Measurements from ENCODE around the gene PAGE2. TPM values are rescaled to one million over a fixed set of nuclear protein-coding genes. Genes with fewer than 3 reads are reported as not detected.
A peak's percentile ranks its signal among the peaks of the same experiment; 100 is the strongest.
"Not testable (repeated sequence)": the region's sequence is repeated elsewhere in the genome, so short reads cannot be mapped to it uniquely, and the experiment has no call there.

PAGE2 gene
- total RNA-seq, 1 donor from 2014 or later: not detected

- no peaks in the 10 kb centered on the region for H3K4me1 Mint-ChIP-seq
- H3K27me3 Mint-ChIP-seq: no peaks in the 10 kb centered on the region
- H3K4me3 Mint-ChIP-seq: no peak overlapping the region
- intact Hi-C loops (cut with micrococcal nuclease): no loop called here
- DNase-seq: no peak
- no peak overlapping the region for H3K27ac Mint-ChIP-seq
- no peaks in the 10 kb centered on the region for H3K36me3 Mint-ChIP-seq (ENCODE audit: low read depth)
- H3K9me3 Mint-ChIP-seq: no peaks in the 10 kb centered on the region
These were observed 19.1 kb downstream of the PAGE2 start for GRCh38 chrX:55107911-55108310.

GRCh38 chrX:55109306-55109705, 20.5 kb downstream of the PAGE2 start:
- no peaks in the 10 kb centered on the region for H3K27me3 Mint-ChIP-seq
- H3K4me3 Mint-ChIP-seq: no peak overlapping the region
- DNase-seq: no peak
- no peaks in the 10 kb centered on the region for H3K36me3 Mint-ChIP-seq (ENCODE audit: low read depth)
- intact Hi-C loops (cut with micrococcal nuclease): no loop called here
- no peak overlapping the region for H3K27ac Mint-ChIP-seq
- H3K9me3 Mint-ChIP-seq: no peaks in the 10 kb centered on the region
- H3K4me1 Mint-ChIP-seq: no peaks in the 10 kb centered on the region

- H3K27ac Mint-ChIP-seq: no peak overlapping the region
- no peaks in the 10 kb centered on the region for H3K27me3 Mint-ChIP-seq
- no peak overlapping the region for H3K4me3 Mint-ChIP-seq
- no peaks in the 10 kb centered on the region for H3K4me1 Mint-ChIP-seq
- no peak for DNase-seq
- intact Hi-C loops (cut with micrococcal nuclease): no loop called here
- H3K9me3 Mint-ChIP-seq: no peaks in the 10 kb centered on the region
- H3K36me3 Mint-ChIP-seq (ENCODE audit: low read depth): no peaks in the 10 kb centered on the region
These were observed 22.9 kb downstream of the PAGE2 start for GRCh38 chrX:55111578-55112254.

- H3K9me3 Mint-ChIP-seq; intact Hi-C loops (cut with micrococcal nuclease); H3K4me3 Mint-ChIP-seq; H3K27ac Mint-ChIP-seq; H3K27me3 Mint-ChIP-seq; H3K36me3 Mint-ChIP-seq (ENCODE audit: low read depth); DNase-seq: not testable (repeated sequence)
- H3K4me1 Mint-ChIP-seq: peaks cover 19% of the 10 kb centered on the region
These were observed 27.8 kb downstream of the PAGE2 start for GRCh38 chrX:55116589-55116988.

- no peak overlapping the region for H3K4me3 Mint-ChIP-seq
- H3K27me3 Mint-ChIP-seq: peaks cover 2% of the 10 kb centered on the region
- no peaks in the 10 kb centered on the region for H3K36me3 Mint-ChIP-seq (ENCODE audit: low read depth)
- no peak overlapping the region for H3K27ac Mint-ChIP-seq
- peak; percentile 59 for DNase-seq
- intact Hi-C loops (cut with micrococcal nuclease): no loop called here
- H3K4me1 Mint-ChIP-seq: peaks cover 19% of the 10 kb centered on the region
- H3K9me3 Mint-ChIP-seq: peaks cover 3% of the 10 kb centered on the region
These were observed 29.8 kb downstream of the PAGE2 start for GRCh38 chrX:55118574-55118973.

GRCh38 chrX:55119271-55119670, 30.5 kb downstream of the PAGE2 start:
- intact Hi-C loops (cut with micrococcal nuclease): no loop called here
- Mint-ChIP-seq H3K4me3 (peak overlapping the region; percentile 12), H3K4me1 (peaks cover 19% of the 10 kb centered on the region), H3K36me3 (ENCODE audit: low read depth) (no peaks in the 10 kb centered on the region), H3K27me3 (peaks cover 4% of the 10 kb centered on the region), H3K27ac (no peak overlapping the region), H3K9me3 (peaks cover 3% of the 10 kb centered on the region)
- no peak for DNase-seq

GRCh38 chrX:55119712-55120111, 30.9 kb downstream of the PAGE2 start:
- Mint-ChIP-seq H3K27ac (no peak overlapping the region), H3K27me3 (peaks cover 4% of the 10 kb centered on the region), H3K4me1 (peaks cover 19% of the 10 kb centered on the region), H3K4me3 (peak overlapping the region; percentile 12), H3K9me3 (peaks cover 3% of the 10 kb centered on the region), H3K36me3 (ENCODE audit: low read depth) (no peaks in the 10 kb centered on the region)
- intact Hi-C loops (cut with micrococcal nuclease): no loop called here
- no peak for DNase-seq

GRCh38 chrX:55120761-55121358, 32.0 kb downstream of the PAGE2 start:
- H3K4me3 Mint-ChIP-seq: no peak overlapping the region
- H3K27ac Mint-ChIP-seq: no peak overlapping the region

GRCh38 chrX:55123900-55124299, 35.1 kb downstream of the PAGE2 start:
- no peak overlapping the region for H3K4me3 Mint-ChIP-seq
- no peaks in the 10 kb centered on the region for H3K36me3 Mint-ChIP-seq (ENCODE audit: low read depth)
- H3K27me3 Mint-ChIP-seq: peaks cover 8% of the 10 kb centered on the region
- no peak overlapping the region for H3K27ac Mint-ChIP-seq
- no peak for DNase-seq
- peaks cover 14% of the 10 kb centered on the region for H3K4me1 Mint-ChIP-seq
- no peaks in the 10 kb centered on the region for H3K9me3 Mint-ChIP-seq
- intact Hi-C loops (cut with micrococcal nuclease): no loop called here

More at GRCh38 chrX:55120761-55121358, 32.0 kb downstream of the PAGE2 start:
- DNase-seq: no peak
- H3K4me1 Mint-ChIP-seq: peaks cover 19% of the 10 kb centered on the region
- peaks cover 3% of the 10 kb centered on the region for H3K9me3 Mint-ChIP-seq
- H3K27me3 Mint-ChIP-seq: peaks cover 6% of the 10 kb centered on the region
- intact Hi-C loops (cut with micrococcal nuclease): no loop called here
- no peaks in the 10 kb centered on the region for H3K36me3 Mint-ChIP-seq (ENCODE audit: low read depth)

GRCh38 chrX:55127692-55128091, 38.9 kb downstream of the PAGE2 start:
- H3K9me3 Mint-ChIP-seq: no peaks in the 10 kb centered on the region
- H3K4me1 Mint-ChIP-seq: no peaks in the 10 kb centered on the region
- no peaks in the 10 kb centered on the region for H3K36me3 Mint-ChIP-seq (ENCODE audit: low read depth)
- no peak overlapping the region for H3K27ac Mint-ChIP-seq
- peaks cover 8% of the 10 kb centered on the region for H3K27me3 Mint-ChIP-seq
- intact Hi-C loops (cut with micrococcal nuclease): no loop called here
- H3K4me3 Mint-ChIP-seq: no peak overlapping the region
- DNase-seq: no peak

- intact Hi-C loops (cut with micrococcal nuclease): no loop called here
- no peak overlapping the region for H3K27ac Mint-ChIP-seq
- H3K36me3 Mint-ChIP-seq (ENCODE audit: low read depth): no peaks in the 10 kb centered on the region
- no peaks in the 10 kb centered on the region for H3K9me3 Mint-ChIP-seq
- peaks cover 4% of the 10 kb centered on the region for H3K27me3 Mint-ChIP-seq
- DNase-seq: peak; percentile 23
- no peak overlapping the region for H3K4me3 Mint-ChIP-seq
- no peaks in the 10 kb centered on the region for H3K4me1 Mint-ChIP-seq
These were observed 40.5 kb downstream of the PAGE2 start for GRCh38 chrX:55129361-55129760.

GRCh38 chrX:55130481-55130880, 41.7 kb downstream of the PAGE2 start:
- Mint-ChIP-seq H3K4me1 (no peaks in the 10 kb centered on the region), H3K27ac (no peak overlapping the region), H3K36me3 (ENCODE audit: low read depth) (no peaks in the 10 kb centered on the region), H3K27me3 (peaks cover 2% of the 10 kb centered on the region), H3K4me3 (no peak overlapping the region), H3K9me3 (no peaks in the 10 kb centered on the region)
- no peak for DNase-seq
- intact Hi-C loops (cut with micrococcal nuclease): loop anchor here (10.0 kb wide), 1 partner anchor 1114 kb away; no protein-coding TSS in a partner anchor

GRCh38 chrX:55132416-55132815, 43.6 kb downstream of the PAGE2 start:
- H3K4me3 Mint-ChIP-seq: no peak overlapping the region
- H3K27ac Mint-ChIP-seq: no peak overlapping the region

GRCh38 chrX:55135171-55135570, 46.4 kb downstream of the PAGE2 start:
- Mint-ChIP-seq H3K4me1 (no peaks in the 10 kb centered on the region), H3K36me3 (ENCODE audit: low read depth) (no peaks in the 10 kb centered on the region), H3K4me3 (no peak overlapping the region), H3K27me3 (no peaks in the 10 kb centered on the region), H3K9me3 (no peaks in the 10 kb centered on the region), H3K27ac (no peak overlapping the region)
- peak; percentile 70 for DNase-seq
- intact Hi-C loops (cut with micrococcal nuclease): loop anchor here (10.0 kb wide), 1 partner anchor 1110 kb away; no protein-coding TSS in a partner anchor

More at GRCh38 chrX:55132416-55132815, 43.6 kb downstream of the PAGE2 start:
- H3K4me1 Mint-ChIP-seq: no peaks in the 10 kb centered on the region
- DNase-seq: no peak
- H3K27me3 Mint-ChIP-seq: peaks cover 2% of the 10 kb centered on the region
- intact Hi-C loops (cut with micrococcal nuclease): loop anchor here (10.0 kb wide), 1 partner anchor 1112 kb away; no protein-coding TSS in a partner anchor
- no peaks in the 10 kb centered on the region for H3K36me3 Mint-ChIP-seq (ENCODE audit: low read depth)
- no peaks in the 10 kb centered on the region for H3K9me3 Mint-ChIP-seq

Measured in activated CD4-positive, alpha-beta T cell treated with anti-CD3 and anti-CD28 coated beads, Interleukin-2, amount 10 ng/mL, durations not matched to agents 24 days and 14 days (primary cell).